ENCODE data around the gene ABAT. TPM values are rescaled to one million over a fixed set of nuclear protein-coding genes. Genes with fewer than 3 reads are reported as not detected.

Gene ABAT
- total RNA-seq, 4 donors from 2014 or later, result 8.3 to 33.5 (median 29.0) TPM

GRCh38 chr16:8673611-8674412 lies 605 bp upstream of the ABAT start:
- Histone ChIP-seq H3K27me3 (no peaks in the 10 kb centered on the region), H3K9me3 (no peaks in the 10 kb centered on the region), H3K4me1 (peaks cover 0 to 9% (median 4%) of the 10 kb centered on the region in 4 donors), H3K36me3 (no peaks in the 10 kb centered on the region), H3K27ac (peak overlapping the region in 3 of 4 donors; percentile 36 to 74 (median 59)), H3K4me3 (peak overlapping the region; percentile 58 to 82 (median 64))
- TF ChIP-seq, protein P1, sequence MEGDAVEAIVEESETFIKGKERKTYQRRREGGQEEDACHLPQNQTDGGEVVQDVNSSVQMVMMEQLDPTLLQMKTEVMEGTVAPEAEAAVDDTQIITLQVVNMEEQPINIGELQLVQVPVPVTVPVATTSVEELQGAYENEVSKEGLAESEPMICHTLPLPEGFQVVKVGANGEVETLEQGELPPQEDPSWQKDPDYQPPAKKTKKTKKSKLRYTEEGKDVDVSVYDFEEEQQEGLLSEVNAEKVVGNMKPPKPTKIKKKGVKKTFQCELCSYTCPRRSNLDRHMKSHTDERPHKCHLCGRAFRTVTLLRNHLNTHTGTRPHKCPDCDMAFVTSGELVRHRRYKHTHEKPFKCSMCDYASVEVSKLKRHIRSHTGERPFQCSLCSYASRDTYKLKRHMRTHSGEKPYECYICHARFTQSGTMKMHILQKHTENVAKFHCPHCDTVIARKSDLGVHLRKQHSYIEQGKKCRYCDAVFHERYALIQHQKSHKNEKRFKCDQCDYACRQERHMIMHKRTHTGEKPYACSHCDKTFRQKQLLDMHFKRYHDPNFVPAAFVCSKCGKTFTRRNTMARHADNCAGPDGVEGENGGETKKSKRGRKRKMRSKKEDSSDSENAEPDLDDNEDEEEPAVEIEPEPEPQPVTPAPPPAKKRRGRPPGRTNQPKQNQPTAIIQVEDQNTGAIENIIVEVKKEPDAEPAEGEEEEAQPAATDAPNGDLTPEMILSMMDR (IDR thresholded peaks at IDR 0.05), result no peak
- no peak for TF ChIP-seq POLR2A (IDR thresholded peaks at IDR 0.05)
- DNase-seq, result no peak

GRCh38 chr16:8675183-8676159 lies 1.1 kb downstream of the ABAT start:
- Histone ChIP-seq H3K4me3 (peak overlapping the region; percentile 58 to 82 (median 64)), H3K27ac (no peak overlapping the region)
- no peak for DNase-seq

GRCh38 chr16:8676160-8676547 lies 1.7 kb downstream of the ABAT start:
- no peak for DNase-seq
- H3K4me1 ChIP-seq, result peaks cover 0 to 9% (median 4%) of the 10 kb centered on the region in 4 donors
- TF ChIP-seq, protein P1 (IDR thresholded peaks at IDR 0.05), result no peak
- no peak overlapping the region for H3K27ac ChIP-seq
- H3K27me3 ChIP-seq, result no peaks in the 10 kb centered on the region
- no peak overlapping the region for H3K4me3 ChIP-seq
- H3K9me3 ChIP-seq, result no peaks in the 10 kb centered on the region
- no peaks in the 10 kb centered on the region for H3K36me3 ChIP-seq

More at GRCh38 chr16:8675183-8676159, 1.1 kb downstream of the ABAT start:
- H3K36me3 ChIP-seq, result no peaks in the 10 kb centered on the region
- TF ChIP-seq POLR2A (IDR thresholded peaks at IDR 0.05), result no peak
- TF ChIP-seq, protein P1 (IDR thresholded peaks at IDR 0.05), result no peak
- peaks cover 0 to 9% (median 4%) of the 10 kb centered on the region in 4 donors for H3K4me1 ChIP-seq
- H3K27me3 ChIP-seq, result no peaks in the 10 kb centered on the region
- H3K9me3 ChIP-seq, result no peaks in the 10 kb centered on the region

DNA sequence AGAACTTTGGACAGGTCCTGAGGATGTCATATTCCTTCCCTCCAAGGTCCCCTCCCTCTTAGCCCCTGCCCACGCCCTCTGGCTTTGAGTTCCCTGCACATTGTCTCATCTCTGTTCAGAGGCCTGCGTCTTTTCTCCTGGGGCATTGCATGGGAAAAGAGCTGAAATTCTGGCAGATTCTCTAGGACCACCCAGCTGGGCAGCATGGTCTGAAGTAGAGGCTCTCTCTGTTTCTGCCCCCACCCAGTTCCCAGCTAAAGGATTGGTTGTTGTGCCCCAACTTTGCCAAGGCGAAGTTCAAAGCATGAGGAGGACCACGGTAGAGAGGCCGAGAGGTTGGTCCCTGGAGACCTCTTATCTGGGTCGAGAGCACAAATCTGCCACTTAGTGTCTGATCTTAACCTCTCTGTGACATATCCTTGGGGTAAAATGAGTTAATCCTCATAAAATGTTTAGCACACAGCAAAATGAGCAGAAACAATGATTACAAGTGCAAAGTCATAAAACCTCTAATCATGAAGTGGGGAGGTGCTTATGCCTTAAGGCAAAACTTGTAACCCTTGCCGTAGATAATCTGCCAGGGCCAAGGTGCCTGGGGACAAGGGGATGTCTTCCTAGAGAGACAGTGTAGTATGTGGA lies 2.4 kb downstream of the ABAT start:
- no peak for DNase-seq
- TF ChIP-seq, protein P1 (IDR thresholded peaks at IDR 0.05), result no peak
- Histone ChIP-seq H3K4me1 (peaks cover 0 to 9% (median 4%) of the 10 kb centered on the region in 4 donors), H3K27ac (no peak overlapping the region), H3K27me3 (no peaks in the 10 kb centered on the region), H3K9me3 (no peaks in the 10 kb centered on the region), H3K4me3 (no peak overlapping the region), H3K36me3 (no peaks in the 10 kb centered on the region)

DNA sequence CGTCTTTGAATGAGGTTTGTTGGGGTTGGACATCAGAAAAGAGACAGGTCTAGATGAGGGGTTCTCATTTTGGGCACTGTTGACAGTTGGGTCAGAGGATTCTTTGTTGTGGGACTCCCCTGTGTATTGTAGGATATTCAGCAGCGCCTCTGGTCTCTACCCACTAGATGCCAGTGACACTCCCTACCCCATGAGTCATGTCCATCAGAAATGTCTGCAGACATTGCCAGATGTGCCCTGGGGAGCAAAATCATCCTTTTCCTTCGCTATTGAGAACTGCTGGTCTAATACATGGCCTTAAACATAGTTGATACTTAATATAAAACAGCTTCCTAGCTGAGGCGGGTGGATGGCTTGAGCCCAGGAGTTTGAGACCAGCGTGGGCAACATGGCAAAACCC lies 3.1 kb downstream of the ABAT start:
- no peaks in the 10 kb centered on the region for H3K27me3 ChIP-seq
- no peaks in the 10 kb centered on the region for H3K9me3 ChIP-seq
- H3K4me1 ChIP-seq, result peaks cover 0 to 9% (median 4%) of the 10 kb centered on the region in 4 donors
- no peak for TF ChIP-seq POLR2A (IDR thresholded peaks at IDR 0.05)
- TF ChIP-seq, protein P1 (IDR thresholded peaks at IDR 0.05), result no peak
- no peaks in the 10 kb centered on the region for H3K36me3 ChIP-seq
- no peak overlapping the region for H3K27ac ChIP-seq
- DNase-seq, result no peak
- H3K4me3 ChIP-seq, result no peak overlapping the region

Measured in Peyer's patch (tissue), 4 donors.